HCT116 (cell line): Measurements from ENCODE around the gene DEFB129. TPM values are rescaled to one million over a fixed set of nuclear protein-coding genes. Genes with fewer than 3 reads are reported as not detected.

Experiments used
- ATAC-seq: fragments of 200-7000 bp; cut with Tn5 transposase; 2 replicates; pipeline ENCODE4 v1.9.1; 2020; ENCODE audit warnings: mild to moderate bottlenecking, moderate library complexity
- BruUV-seq: library from RNA; stranded (reverse); fragments of 400-500 nt; replicated peaks from 2 replicates; lab custom pipeline; 2021; lab: Mats Ljungman, UMichigan
- CTCF ChIA-PET: fragments of 300-600 bp; sonication (Branson Sonifier 250); formaldehyde crosslinking; loops from one replicate; lab custom pipeline; 2021; ENCODE audit warnings: antibody characterized with exemption; lab: Charles Lee
- POLR2A ChIA-PET: fragments of 300-600, 350-600 bp; sonication (Branson Sonifier 250); formaldehyde crosslinking; loops from one replicate; lab custom pipeline; 2021; ENCODE audit warnings: antibody characterized with exemption; lab: Charles Lee
- RAD21 ChIA-PET, 2 experiments: fragments of 300-600 bp; sonication (Branson Sonifier 250); formaldehyde crosslinking; loops; one replicate each; lab custom pipeline; 2023; ENCODE audit warnings: low total read pairs in 2 of 2; ENCODE audit not compliant: uncharacterized antibody in 2 of 2, unreplicated experiment in 2 of 2, low non-redundant PET in 1 of 2; lab: Charles Lee
- DNase-seq: peaks from one replicate; pipeline ENCODE4 v3.0.0-alpha.2; 2010; ENCODE audit warnings: low read depth, low spot score
- H2AFZ ChIP-seq: fragments of 200-600 bp; shearing (Covaris generic), sonication (generic); 2 replicates; pipeline ENCODE4 v1.6.1; 2017; ENCODE audit warnings: low read depth, mixed run types, mixed read lengths, antibody characterized with exemption, low read length; ENCODE audit not compliant: poor library complexity, severe bottlenecking
- H3K27ac ChIP-seq: 2 replicates; pipeline ENCODE4 v1.5.1; 2012; ENCODE audit warnings: low read depth, low read length
- H3K27me3 ChIP-seq: fragments of 200-600 bp; sonication (generic); 2 replicates; pipeline ENCODE4 v1.6.1; 2016; ENCODE audit warnings: mixed run types, low read length, mixed read lengths; ENCODE audit not compliant: insufficient read depth
- H3K36me3 ChIP-seq, 2 experiments: fragments of 200-500 bp in 1 of 2; fragments of 200-600 bp in 1 of 2; sonication (Bioruptor generic) in 1 of 2; sonication (generic) in 1 of 2; 2 replicates each; pipeline versions ENCODE4 v1.5.1 to v1.6.1; 2014 to 2016; ENCODE audit warnings: low read length in 2 of 2, inconsistent platforms in 1 of 2, mixed read lengths in 1 of 2, mixed run types in 1 of 2; ENCODE audit not compliant: insufficient read depth in 2 of 2, control insufficient read depth in 1 of 2
- H3K4me1 ChIP-seq, 2 experiments: fragments of 200-600 bp in 1 of 2; sonication (generic) in 1 of 2; 2 replicates each; pipeline versions ENCODE4 v1.5.1 to v1.6.1; 2012 to 2017; ENCODE audit warnings: low read length in 2 of 2, inconsistent platforms in 1 of 2, mild to moderate bottlenecking in 1 of 2, mixed read lengths in 1 of 2, mixed run types in 1 of 2, moderate library complexity in 1 of 2; ENCODE audit not compliant: insufficient read depth in 2 of 2, control insufficient read depth in 1 of 2
- H3K4me2 ChIP-seq: fragments of 200-600 bp; sonication (generic); 2 replicates; pipeline ENCODE4 v1.6.1; 2017; ENCODE audit warnings: mixed run types, low read length, mixed read lengths
- H3K4me3 ChIP-seq, 2 experiments: fragments of 200-600 bp in 1 of 2; sonication (generic) in 1 of 2; replicated peaks in 1 of 2; 2 replicates each; pipeline ENCODE4 v1.5.1; 2011 to 2016; ENCODE audit warnings: low read length in 2 of 2, control low read depth in 1 of 2, low read depth in 1 of 2, mild to moderate bottlenecking in 1 of 2, mixed read lengths in 1 of 2, mixed run types in 1 of 2
- H3K79me2 ChIP-seq: fragments of 200-600 bp; sonication (generic); 2 replicates; pipeline ENCODE4 v1.6.1; 2017; ENCODE audit warnings: mild to moderate bottlenecking, mixed run types, low read length, moderate library complexity, mixed read lengths; ENCODE audit not compliant: insufficient read depth
- H3K9ac ChIP-seq: fragments of 200-600 bp; sonication (generic); 2 replicates; pipeline ENCODE4 v1.6.1; 2016; ENCODE audit warnings: low read length, mixed read lengths
- H3K9me2 ChIP-seq: fragments of 200-600 bp; sonication (generic), shearing (Covaris generic); 2 replicates; pipeline ENCODE4 v1.6.1; 2017; ENCODE audit warnings: mixed run types, mild to moderate bottlenecking, moderate library complexity; ENCODE audit not compliant: insufficient read depth
- H3K9me3 ChIP-seq, 2 experiments: fragments of 200-500 bp in 1 of 2; fragments of 200-600 bp in 1 of 2; sonication (Bioruptor generic) in 1 of 2; sonication (generic) in 1 of 2; 2 replicates each; pipeline ENCODE4 v1.6.1; 2014 to 2017; ENCODE audit warnings: low read length in 2 of 2, mixed read lengths in 2 of 2, inconsistent platforms in 1 of 2, low read depth in 1 of 2, mild to moderate bottlenecking in 1 of 2, mixed run types in 1 of 2, moderate library complexity in 1 of 2; ENCODE audit not compliant: control insufficient read depth in 1 of 2, insufficient read depth in 1 of 2
- H4K20me1 ChIP-seq: fragments of 200-600 bp; sonication (generic), shearing (Covaris generic); 2 replicates; pipeline ENCODE4 v1.6.1; 2017; ENCODE audit warnings: mixed run types, mild to moderate bottlenecking, moderate library complexity; ENCODE audit not compliant: insufficient read depth
- CTCF ChIP-seq, 3 experiments: fragments of 200-600 bp in 1 of 3; sonication (generic) in 1 of 3; IDR thresholded peaks in 2 of 3; conservative IDR thresholded peaks in 1 of 3; 2 replicates each; pipeline ENCODE4 v1.5.1; 2012 to 2017; ENCODE audit warnings: low read depth in 2 of 3, low read length in 2 of 3, antibody characterized with exemption in 1 of 3, borderline replicate concordance in 1 of 3, control low read depth in 1 of 3, mild to moderate bottlenecking in 1 of 3, mixed read lengths in 1 of 3, mixed run types in 1 of 3, moderate library complexity in 1 of 3; ENCODE audit not compliant: insufficient read depth in 1 of 3
- MAX ChIP-seq: IDR thresholded peaks from 2 replicates; pipeline ENCODE4 v1.6.1; 2012
- RAD21 ChIP-seq: IDR thresholded peaks from 2 replicates; pipeline ENCODE4 v1.6.1; 2012; ENCODE audit warnings: low read depth, mild to moderate bottlenecking
- SP1 ChIP-seq: IDR thresholded peaks from 2 replicates; pipeline ENCODE4 v1.6.1; 2012; ENCODE audit warnings: low read depth
- intact Hi-C: fragments of 100-400 bp; cut with micrococcal nuclease; formaldehyde crosslinking; loops from 2 replicates; pipeline ENCODE4 v1.10.0; 2022
- total RNA-seq: library from RNA; stranded (reverse); gene quantifications from one replicate; pipeline ENCODE4 v1.2.1, GENCODE V29; 2021; ENCODE audit not compliant: unreplicated experiment

Gene DEFB129
- total RNA-seq, 1 experiment from 2014 or later: not detected

- intact Hi-C loops: no loop called here
- POLR2A ChIA-PET: no interaction called here
- no peak overlapping the region for H3K4me3 ChIP-seq
- no peak overlapping the region for H3K27ac ChIP-seq
- no peaks in the 10 kb centered on the region for H3K9me3 ChIP-seq
- DNase-seq (no peak), ATAC-seq (no peak)
- H3K9ac ChIP-seq: no peak overlapping the region
- no peak for TF ChIP-seq MAX
- no peaks in the 10 kb centered on the region for H3K9me2 ChIP-seq
- RAD21 ChIA-PET: no interaction called here
- H3K4me1 ChIP-seq: no peaks in the 10 kb centered on the region
- H2AFZ ChIP-seq: no peak overlapping the region
- no peaks in the 10 kb centered on the region for H3K36me3 ChIP-seq
- no TSS peak for BruUV-seq
- no peak overlapping the region for H3K4me2 ChIP-seq
- peaks cover 8% of the 10 kb centered on the region; the same call in 1 of the 2 replicates for H3K27me3 ChIP-seq
- CTCF ChIA-PET: no interaction called here
- H3K79me2 ChIP-seq: no peaks in the 10 kb centered on the region
- H4K20me1 ChIP-seq: no peaks in the 10 kb centered on the region
Observed at GRCh38 chr20:217266-217665, 9.8 kb upstream of the DEFB129 start.

- DNase-seq (peak; percentile 27), ATAC-seq (peak; percentile 95)
- Histone ChIP-seq H3K4me2 (no peak overlapping the region), H3K9me3 (no peaks in the 10 kb centered on the region), H3K4me1 (no peaks in the 10 kb centered on the region), H2AFZ (no peak overlapping the region), H4K20me1 (no peaks in the 10 kb centered on the region), H3K36me3 (no peaks in the 10 kb centered on the region), H3K79me2 (no peaks in the 10 kb centered on the region), H3K27ac (no peak overlapping the region), H3K4me3 (no peak overlapping the region), H3K9ac (no peak overlapping the region)
- ChIA-PET RAD21 (interaction anchor here in 1 of 2 experiments (0.6 kb wide), 1 partner anchor 105 kb away, joined by 3 read pairs; no protein-coding TSS in a partner anchor), POLR2A (no interaction called here)
- BruUV-seq: no TSS peak
- TF ChIP-seq SP1 (no peak), RAD21 (peak; percentile 85), CTCF (IDR thresholded peaks at IDR 0.05 in 2 of 3, conservative IDR thresholded peaks at IDR 0.05 in 1 of 3; ENCODE audit: borderline replicate concordance in 1 of 3, insufficient read depth in 1 of 3, low read depth in 2 of 3, low read length in 2 of 3) (peak; percentile 50 to 80 (median 62); a peak in 5 of 6 replicates)
- TF ChIP-seq, all 23 proteins: peak for 2
- intact Hi-C loops: no loop called here
- H3K27me3 ChIP-seq: peaks cover 17% of the 10 kb centered on the region; the same call in 1 of the 2 replicates
- no peaks in the 10 kb centered on the region for H3K9me2 ChIP-seq
- CTCF ChIA-PET: interaction anchor here (1.2 to 1.5 kb wide), 3 partner anchors 10 to 112 kb away, joined by 3 to 5 read pairs (median 3); no protein-coding TSS in a partner anchor
Observed at GRCh38 chr20:219290-220115, 7.6 kb upstream of the DEFB129 start.
